Loucy (cell line): ENCODE measurements around the gene CNKSR3.

Experiments
- EZH2phosphoT487 ChIP-seq: fragments of 200-600 bp; IDR thresholded peaks from 2 replicates; pipeline ENCODE4 v1.6.1; 2018; ENCODE audit warnings: antibody characterized with exemption, mild to moderate bottlenecking, moderate library complexity, borderline replicate concordance
- TF ChIP-seq, protein P1 (sequence below): fragments of 200-600 bp; sonication (generic); conservative IDR thresholded peaks from 2 replicates; pipeline ENCODE4 v1.5.1; 2014; ENCODE audit warnings: mild to moderate bottlenecking, antibody characterized with exemption, low read length

DNA sequence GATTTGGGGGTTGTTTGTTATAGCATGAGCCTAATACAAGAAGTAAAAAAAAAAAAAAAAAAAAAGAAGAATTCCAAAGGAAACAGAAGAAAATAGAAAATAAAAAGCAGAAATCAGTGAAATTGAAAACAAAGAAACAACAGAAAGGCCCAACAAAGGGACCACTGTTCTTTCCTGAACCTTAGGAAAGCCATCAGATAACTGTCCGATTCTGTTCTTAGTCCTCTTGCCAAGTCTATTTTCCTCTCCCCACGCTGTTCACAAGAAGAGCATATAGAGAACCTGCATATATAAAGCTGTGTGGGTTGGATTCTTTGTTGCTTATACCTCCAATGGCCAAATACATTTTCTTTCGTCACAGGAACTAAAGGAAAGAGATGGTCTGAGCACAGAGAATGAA, 115.9 kb downstream of the CNKSR3 start:
- TF ChIP-seq, protein P1, sequence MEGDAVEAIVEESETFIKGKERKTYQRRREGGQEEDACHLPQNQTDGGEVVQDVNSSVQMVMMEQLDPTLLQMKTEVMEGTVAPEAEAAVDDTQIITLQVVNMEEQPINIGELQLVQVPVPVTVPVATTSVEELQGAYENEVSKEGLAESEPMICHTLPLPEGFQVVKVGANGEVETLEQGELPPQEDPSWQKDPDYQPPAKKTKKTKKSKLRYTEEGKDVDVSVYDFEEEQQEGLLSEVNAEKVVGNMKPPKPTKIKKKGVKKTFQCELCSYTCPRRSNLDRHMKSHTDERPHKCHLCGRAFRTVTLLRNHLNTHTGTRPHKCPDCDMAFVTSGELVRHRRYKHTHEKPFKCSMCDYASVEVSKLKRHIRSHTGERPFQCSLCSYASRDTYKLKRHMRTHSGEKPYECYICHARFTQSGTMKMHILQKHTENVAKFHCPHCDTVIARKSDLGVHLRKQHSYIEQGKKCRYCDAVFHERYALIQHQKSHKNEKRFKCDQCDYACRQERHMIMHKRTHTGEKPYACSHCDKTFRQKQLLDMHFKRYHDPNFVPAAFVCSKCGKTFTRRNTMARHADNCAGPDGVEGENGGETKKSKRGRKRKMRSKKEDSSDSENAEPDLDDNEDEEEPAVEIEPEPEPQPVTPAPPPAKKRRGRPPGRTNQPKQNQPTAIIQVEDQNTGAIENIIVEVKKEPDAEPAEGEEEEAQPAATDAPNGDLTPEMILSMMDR, result no peak
- TF ChIP-seq EZH2phosphoT487, result no peak
